IMR-90 (cell line): Measurements from ENCODE around the gene VKORC1L1. TPM values are rescaled to one million over a fixed set of nuclear protein-coding genes. Genes with fewer than 3 reads are reported as not detected.
"Not testable (repeated sequence)": the region's sequence is repeated elsewhere in the genome, so short reads cannot be mapped to it uniquely, and the experiment has no call there.

Source experiments
- ATAC-seq: fragments of 200-7000 bp; cut with Tn5 transposase; 2 replicates; pipeline ENCODE4 v1.9.1; 2020; ENCODE audit warnings: low read depth, mild to moderate bottlenecking, moderate library complexity
- BruUV-seq: library from RNA; stranded (reverse); fragments of 400-500 nt; replicated peaks from 2 replicates; lab custom pipeline; 2021; lab: Mats Ljungman, UMichigan
- CTCF ChIA-PET: fragments of 300-600 bp; formaldehyde crosslinking; extraction: SDS; loops from one replicate; lab custom pipeline; 2021; ENCODE audit warnings: antibody characterized with exemption; lab: Yijun Ruan, JAX
- POLR2A ChIA-PET: fragments of 300-600 bp; sonication (Branson Sonifier 250); formaldehyde crosslinking; loops from one replicate; lab custom pipeline; 2022; ENCODE audit warnings: antibody characterized with exemption; ENCODE audit not compliant: unreplicated experiment; lab: Charles Lee
- DNase-seq: peaks from one replicate; pipeline ENCODE4 v3.0.0; 2013
- H2AFZ ChIP-seq: replicated peaks from 2 replicates; pipeline ENCODE3; 2013; ENCODE audit warnings: low read length, mild to moderate bottlenecking; ENCODE audit not compliant: poor library complexity
- H2AK5ac ChIP-seq: 2 replicates; pipeline ENCODE4 v1.6.1; 2013; ENCODE audit warnings: low read depth, low read length, inconsistent platforms
- H2AK9ac ChIP-seq: replicated peaks from 2 replicates; pipeline ENCODE3; 2013; ENCODE audit warnings: mild to moderate bottlenecking, low read depth, low read length, moderate library complexity; ENCODE audit not compliant: poor library complexity
- H2BK120ac ChIP-seq: 2 replicates; pipeline ENCODE4 v1.6.1; 2013; ENCODE audit warnings: low read depth, low read length, inconsistent platforms
- H2BK15ac ChIP-seq: 3 replicates; pipeline ENCODE4 v1.6.1; 2013; ENCODE audit warnings: low read depth, low read length, inconsistent platforms
- H2BK20ac ChIP-seq: 2 replicates; pipeline ENCODE4 v1.6.1; 2013; ENCODE audit warnings: low read depth, mild to moderate bottlenecking, inconsistent platforms, low read length, moderate library complexity
- H2BK5ac ChIP-seq: 2 replicates; pipeline ENCODE4 v1.6.1; 2013; ENCODE audit warnings: mild to moderate bottlenecking, low read depth, low read length, inconsistent platforms; ENCODE audit not compliant: poor library complexity, severe bottlenecking
- H3K14ac ChIP-seq: replicated peaks from 2 replicates; pipeline ENCODE4 v1.6.1; 2013; ENCODE audit warnings: low read depth, low read length, inconsistent platforms
- H3K18ac ChIP-seq: 2 replicates; pipeline ENCODE4 v1.6.1; 2013; ENCODE audit warnings: low read depth, low read length, control low read depth
- H3K23ac ChIP-seq: 2 replicates; pipeline ENCODE4 v1.6.1; 2013; ENCODE audit warnings: low read depth, low read length, inconsistent platforms
- H3K27ac ChIP-seq: 2 replicates; pipeline ENCODE4 v1.5.1; 2013; ENCODE audit warnings: mild to moderate bottlenecking, control low read depth, low read length; ENCODE audit not compliant: insufficient read depth
- H3K27me3 ChIP-seq: 2 replicates; pipeline ENCODE4 v1.6.1; 2013; ENCODE audit warnings: low read length; ENCODE audit not compliant: control insufficient read depth, insufficient read depth
- H3K36me3 ChIP-seq: 2 replicates; pipeline ENCODE4 v1.6.1; 2013; ENCODE audit warnings: low read length, mixed read lengths; ENCODE audit not compliant: control insufficient read depth, insufficient read depth
- H3K4ac ChIP-seq: 2 replicates; pipeline ENCODE4 v1.6.1; 2013; ENCODE audit warnings: low read depth, low read length, inconsistent platforms
- H3K4me1 ChIP-seq: 2 replicates; pipeline ENCODE4 v1.6.1; 2013; ENCODE audit warnings: low read length, mixed read lengths; ENCODE audit not compliant: control insufficient read depth, insufficient read depth
- H3K4me2 ChIP-seq: 2 replicates; pipeline ENCODE4 v1.6.1; 2013; ENCODE audit warnings: low read depth, mild to moderate bottlenecking, control low read depth, low read length, moderate library complexity
- H3K4me3 ChIP-seq: 2 replicates; pipeline ENCODE4 v1.5.1; 2013; ENCODE audit warnings: low read depth, mild to moderate bottlenecking, control low read depth, low read length, moderate library complexity; ENCODE audit not compliant: insufficient read depth
- H3K56ac ChIP-seq: 2 replicates; pipeline ENCODE4 v1.6.1; 2013; ENCODE audit warnings: low read length, inconsistent platforms; ENCODE audit not compliant: insufficient read depth; ENCODE audit errors: extremely low read depth
- H3K79me1 ChIP-seq, 2 experiments: 2 replicates each; pipeline ENCODE4 v1.6.1; 2013; ENCODE audit warnings: low read length in 2 of 2, inconsistent platforms in 1 of 2, low read depth in 1 of 2
- H3K9ac ChIP-seq: 2 replicates; pipeline ENCODE4 v1.6.1; 2013; ENCODE audit warnings: low read depth, low read length, control low read depth
- H3K9me1 ChIP-seq: 2 replicates; pipeline ENCODE4 v1.6.1; 2013; ENCODE audit warnings: low read length, inconsistent platforms; ENCODE audit not compliant: insufficient read depth
- H3K9me3 ChIP-seq: 2 replicates; pipeline ENCODE4 v1.6.1; 2013; ENCODE audit warnings: low read length; ENCODE audit not compliant: control insufficient read depth, insufficient read depth
- H4K20me1 ChIP-seq: 2 replicates; pipeline ENCODE4 v1.6.1; 2013; ENCODE audit warnings: low read length, inconsistent platforms; ENCODE audit not compliant: insufficient read depth
- H4K5ac ChIP-seq: 2 replicates; pipeline ENCODE4 v1.6.1; 2013; ENCODE audit warnings: mild to moderate bottlenecking, low read depth, low read length, control low read depth
- H4K8ac ChIP-seq, 2 experiments: 2 replicates each; pipeline ENCODE4 v1.6.1; 2013; ENCODE audit warnings: low read depth in 2 of 2, low read length in 2 of 2, control low read depth in 1 of 2, inconsistent platforms in 1 of 2
- H4K91ac ChIP-seq: 2 replicates; pipeline ENCODE4 v1.6.1; 2013; ENCODE audit warnings: low read depth, low read length, inconsistent platforms; ENCODE audit not compliant: insufficient read depth
- CEBPB ChIP-seq: IDR thresholded peaks from 2 replicates; pipeline ENCODE4 v1.6.1; 2012; ENCODE audit warnings: low read depth, low read length, improper control_type of control experiment
- MXI1 ChIP-seq: IDR thresholded peaks from 2 replicates; pipeline ENCODE4 v1.6.1; 2012; ENCODE audit warnings: low read depth, mild to moderate bottlenecking, low read length, moderate library complexity, borderline replicate concordance
- POLR2A ChIP-seq: IDR thresholded peaks from 2 replicates; pipeline ENCODE4 v1.6.1; 2012; ENCODE audit warnings: mild to moderate bottlenecking, low read depth, low read length
- RAD21 ChIP-seq: IDR thresholded peaks from 2 replicates; pipeline ENCODE4 v1.6.1; 2012; ENCODE audit warnings: low read length, improper control_type of control experiment
- RCOR1 ChIP-seq: IDR thresholded peaks from 2 replicates; pipeline ENCODE4 v1.6.1; 2012; ENCODE audit warnings: mild to moderate bottlenecking, low read length, improper control_type of control experiment; ENCODE audit not compliant: insufficient replicate concordance
- WGBS, 2 experiments: methylation state at CpG; one replicate each; pipeline versions ENCODE4 v1.1.5 to v1.1.7; 2013; ENCODE audit warnings: missing lambda C conversion rate in 2 of 2; ENCODE audit not compliant: insufficient read length in 1 of 2; ENCODE audit errors: extremely low coverage in 2 of 2; 5-methylcytosine and 5-hydroxymethylcytosine counted together
- dilution Hi-C: fragments of 300-500 bp; cut with HindIII; formaldehyde crosslinking; loops from one replicate; pipeline ENCODE4 v1.14.3; 2018; ENCODE audit warnings: low sequenced_read_pairs; ENCODE audit not compliant: unreplicated experiment
- in situ Hi-C: fragments of 300-500 bp; cut with MboI; formaldehyde crosslinking; loops from 3 replicates; pipeline ENCODE4 v1.14.3; 2019; ENCODE audit warnings: low sequenced_read_pairs, inconsistent platforms, mixed read lengths
- intact Hi-C: fragments of 100-400 bp; cut with micrococcal nuclease; formaldehyde crosslinking; loops from 2 replicates; pipeline ENCODE4 v1.10.0; 2022
- polyA plus RNA-seq, 3 experiments: library from polyadenylated mRNA; depleted of rRNA; stranded (reverse); fragments of >200 nt; gene quantifications; 2 replicates each; pipeline ENCODE4 v1.2.3, GENCODE V29; 2012; ENCODE audit warnings: low replicate concordance in 1 of 3
- total RNA-seq: library from RNA; depleted of rRNA; stranded (reverse); fragments of >200 nt; gene quantifications from 2 replicates; pipeline ENCODE4 v1.2.3, GENCODE V29; 2012

The VKORC1L1 gene
- total and polyA plus RNA-seq, 2 of the 4 experiments (the other 2 are of a cell fraction) = 12.5 to 14.5 TPM

GRCh38 chr7:65846008-65846570 is 26.8 kb upstream of the VKORC1L1 start:
- in situ Hi-C loops = no loop called here
- H3K4me2 ChIP-seq = no peak overlapping the region
- no peak overlapping the region for H4K5ac ChIP-seq
- no peak overlapping the region for H2BK5ac ChIP-seq
- H3K23ac ChIP-seq = no peak overlapping the region
- H2AFZ ChIP-seq = no peak overlapping the region
- 69% methylated on average over 3 of the region's 4 CpGs; no CpG with 5 or more reads in 1 of the 2 experiments for WGBS, 2 experiments
- no peak overlapping the region for H3K56ac ChIP-seq
- H3K9ac ChIP-seq = no peak overlapping the region
- H3K27me3 ChIP-seq = no peaks in the 10 kb centered on the region
- no peak overlapping the region for H3K4me3 ChIP-seq
- no peaks in the 10 kb centered on the region for H3K36me3 ChIP-seq
- no peaks in the 10 kb centered on the region for H3K9me3 ChIP-seq
- H4K91ac ChIP-seq = no peak overlapping the region
- BruUV-seq = no TSS peak
- dilution Hi-C loops = no loop called here
- intact Hi-C loops = no loop called here
- H3K27ac ChIP-seq = no peak overlapping the region
- POLR2A ChIA-PET = no interaction called here
- CTCF ChIA-PET = no interaction called here
- H2BK20ac ChIP-seq = no peak overlapping the region
- H4K20me1 ChIP-seq = no peaks in the 10 kb centered on the region
- H3K9me1 ChIP-seq = no peaks in the 10 kb centered on the region
- no peak overlapping the region for H2BK120ac ChIP-seq
- H3K4ac ChIP-seq = no peak overlapping the region
- H3K14ac ChIP-seq = no peak overlapping the region
- no peak for DNase-seq
- no peak overlapping the region for H2AK9ac ChIP-seq
- ATAC-seq = no peak
- H4K8ac ChIP-seq = no peak overlapping the region
- no peak overlapping the region for H3K18ac ChIP-seq
- H3K79me1 ChIP-seq = no peaks in the 10 kb centered on the region
- H2BK15ac ChIP-seq = no peak overlapping the region
- H2AK5ac ChIP-seq = no peak overlapping the region
- TF ChIP-seq POLR2A = no peak
- TF ChIP-seq RCOR1 = no peak
- TF ChIP-seq CEBPB = no peak
- TF ChIP-seq RAD21 = no peak
- no peak for TF ChIP-seq MXI1
- no peaks in the 10 kb centered on the region for H3K4me1 ChIP-seq

DNA sequence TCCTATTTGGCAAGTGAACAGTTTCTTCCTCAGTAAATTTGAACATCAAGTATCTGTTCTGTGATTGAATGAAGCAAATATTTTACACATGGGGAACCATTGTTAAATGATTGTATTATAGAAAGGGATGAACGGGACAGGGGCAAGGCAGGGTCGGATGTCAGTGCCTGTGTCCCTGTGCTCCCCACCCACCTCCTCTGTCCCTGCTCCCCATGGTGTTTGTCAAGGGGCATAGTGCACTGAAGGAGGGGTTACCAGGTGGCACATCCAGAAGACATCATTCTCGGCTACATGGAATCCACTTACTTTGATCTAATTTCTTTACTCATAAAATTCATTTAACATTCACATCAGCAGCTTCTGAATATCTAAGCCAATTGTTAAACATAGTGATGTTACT is 19.4 kb upstream of the VKORC1L1 start:
- H3K4me3 ChIP-seq, DNase-seq, H4K91ac ChIP-seq, H3K9me1 ChIP-seq, H3K9ac ChIP-seq, H2BK20ac ChIP-seq, H3K36me3 ChIP-seq, POLR2A ChIA-PET, CTCF ChIA-PET, BruUV-seq, ATAC-seq, H2BK15ac ChIP-seq, H3K18ac ChIP-seq, H4K20me1 ChIP-seq, H2AK9ac ChIP-seq, H3K4ac ChIP-seq, dilution Hi-C loops, H3K4me1 ChIP-seq, H2AK5ac ChIP-seq, H4K5ac ChIP-seq, H3K4me2 ChIP-seq, in situ Hi-C loops, H2AFZ ChIP-seq, H3K9me3 ChIP-seq, H3K14ac ChIP-seq, H2BK5ac ChIP-seq, H3K56ac ChIP-seq, H3K23ac ChIP-seq, H2BK120ac ChIP-seq, H4K8ac ChIP-seq, intact Hi-C loops, H3K27ac ChIP-seq, H3K79me1 ChIP-seq, H3K27me3 ChIP-seq: not testable (repeated sequence)
- WGBS, 2 experiments = no CpG with 5 or more reads among the region's 3 CpGs
